ENCODE measurements around the gene PLCL2.

PLCL2 gene

GRCh38 chr3:17014709-17015108 is 130.0 kb downstream of the PLCL2 start:
- DNase-seq: no peak

DNA sequence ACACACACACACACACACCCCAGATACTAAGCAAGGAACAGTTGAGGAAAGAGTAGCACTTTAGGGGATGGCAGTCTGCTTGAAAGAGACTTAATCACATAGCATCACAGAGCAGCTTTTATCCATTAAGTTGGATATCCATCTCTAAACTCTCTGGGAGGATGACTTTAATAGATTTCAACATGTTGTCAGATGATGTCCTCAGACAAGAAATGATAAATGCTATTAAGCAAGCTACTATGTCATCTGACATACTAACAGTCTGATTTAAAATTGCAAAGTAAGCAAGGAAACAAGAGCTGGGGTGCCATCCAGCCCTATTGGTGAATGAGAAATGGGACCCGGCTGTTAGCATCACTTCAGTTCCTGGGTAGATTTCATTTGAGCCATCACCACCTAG is 136.9 kb downstream of the PLCL2 start:
- DNase-seq: no peak

GRCh38 chr3:17023006-17023664 is 138.4 kb downstream of the PLCL2 start:
- DNase-seq: peak; percentile 28

GRCh38 chr3:17025594-17026139 is 140.9 kb downstream of the PLCL2 start:
- DNase-seq: peak; percentile 38

GRCh38 chr3:17027318-17027717 is 142.6 kb downstream of the PLCL2 start:
- no peak for DNase-seq

DNA sequence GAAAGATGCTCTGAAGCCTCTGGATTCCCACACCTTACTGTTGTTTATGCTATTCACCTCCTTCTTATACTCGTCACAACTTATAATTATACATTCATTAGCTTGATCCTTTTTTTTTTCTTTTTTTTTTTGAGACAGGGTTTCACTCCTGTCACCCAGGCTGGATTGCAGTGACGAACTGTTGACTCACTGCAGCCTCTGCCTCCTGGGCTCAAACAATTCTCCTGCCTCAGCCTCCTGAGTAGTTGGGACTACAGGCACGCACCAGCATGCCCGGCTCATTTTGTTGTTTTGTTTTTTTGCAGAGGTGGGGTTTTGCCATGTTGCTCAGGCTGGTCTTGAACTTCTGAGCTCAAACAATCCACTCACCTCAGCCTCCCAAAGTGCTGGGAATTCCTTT is 143.6 kb downstream of the PLCL2 start:
- no peak for DNase-seq

- DNase-seq: no peak
Observed at GRCh38 chr3:17030438-17030837, 145.7 kb downstream of the PLCL2 start.

- no peak for DNase-seq
Observed at GRCh38 chr3:17030956-17031652, 146.3 kb downstream of the PLCL2 start.

- DNase-seq: no peak
Observed at GRCh38 chr3:17032407-17033034, 147.8 kb downstream of the PLCL2 start.

DNA sequence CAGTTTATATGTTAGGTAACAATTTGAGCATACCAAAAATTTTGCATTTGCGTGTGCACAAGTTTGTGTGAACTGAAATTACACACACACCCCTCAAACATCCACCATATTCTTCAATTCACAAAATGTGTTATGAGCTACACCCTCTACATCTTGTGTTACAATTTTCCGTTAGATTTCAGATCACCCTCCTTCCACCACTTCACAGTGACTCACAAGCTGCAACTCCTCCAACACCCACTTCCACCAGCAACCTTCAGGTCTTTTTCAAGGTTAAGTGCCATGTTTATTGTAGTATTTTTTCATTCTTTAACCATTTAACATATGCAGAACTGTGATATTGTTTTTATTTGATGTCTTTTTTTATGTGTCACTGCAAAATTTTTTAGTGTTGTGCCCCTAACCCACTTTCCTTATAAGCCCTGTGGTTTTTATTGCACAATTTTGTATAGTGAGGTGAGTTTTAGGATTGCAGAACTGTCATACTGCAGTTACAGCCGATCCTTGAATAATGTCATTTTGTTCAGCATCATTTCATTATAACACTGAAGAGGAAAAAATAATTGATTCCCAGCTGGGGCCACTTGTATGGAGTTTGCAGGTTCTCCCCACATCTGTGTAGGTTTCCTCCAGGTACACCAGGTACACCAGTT is 148.9 kb downstream of the PLCL2 start:
- DNase-seq: no peak

GRCh38 chr3:17035033-17035432 is 150.3 kb downstream of the PLCL2 start:
- no peak for DNase-seq

- no peak for DNase-seq
Observed at GRCh38 chr3:17035966-17036365, 151.2 kb downstream of the PLCL2 start.

DNA sequence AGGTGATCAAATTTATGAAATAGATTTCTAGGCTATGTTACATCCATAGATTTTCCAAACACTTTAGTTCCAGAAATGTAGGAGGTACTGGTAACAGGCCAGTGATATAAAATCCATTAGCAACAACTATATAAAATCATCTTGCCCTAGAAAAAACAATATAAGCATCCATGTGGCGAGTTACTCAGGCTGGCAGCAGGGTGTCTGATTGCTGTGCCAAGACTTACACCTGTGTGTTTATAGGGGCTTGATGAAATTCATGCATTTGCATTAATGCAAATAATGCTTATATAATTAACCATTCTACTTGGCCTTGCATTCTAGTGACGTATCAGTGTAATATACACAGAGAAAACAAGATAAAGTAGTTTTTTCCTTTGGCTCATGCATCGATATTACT is 153.4 kb downstream of the PLCL2 start:
- no peak for DNase-seq

DNA sequence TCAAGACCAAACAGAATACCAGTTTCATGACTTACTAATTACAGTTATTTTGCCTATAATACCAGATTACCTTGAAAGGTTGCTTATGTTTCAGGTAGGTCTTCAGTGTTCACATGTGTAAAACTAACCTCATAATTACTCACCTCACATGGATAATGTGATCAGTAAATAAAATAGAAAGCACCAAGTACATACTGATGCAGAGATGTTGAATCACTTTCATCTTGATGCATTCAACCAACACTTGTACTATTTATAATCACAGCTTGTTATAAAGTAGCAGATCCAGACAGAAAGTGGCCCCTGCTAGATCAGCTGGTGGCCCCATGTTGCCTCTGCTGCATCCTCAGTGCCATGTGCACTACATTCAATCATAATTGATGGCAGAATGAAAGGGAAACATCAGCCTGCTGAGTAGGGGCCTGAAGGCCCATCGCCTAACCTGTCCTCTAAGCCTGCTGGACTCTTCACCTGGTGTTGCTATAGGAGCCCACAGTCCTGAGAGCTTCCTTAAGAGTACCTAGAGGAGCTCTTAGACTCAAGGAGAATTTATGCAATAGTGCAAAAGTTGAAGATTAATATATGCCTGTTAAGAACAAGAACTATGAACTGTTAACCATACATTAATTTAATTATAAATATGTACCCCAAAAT is 154.3 kb downstream of the PLCL2 start:
- no peak for DNase-seq

GRCh38 chr3:17039594-17039993 is 154.8 kb downstream of the PLCL2 start:
- DNase-seq: no peak

DNA sequence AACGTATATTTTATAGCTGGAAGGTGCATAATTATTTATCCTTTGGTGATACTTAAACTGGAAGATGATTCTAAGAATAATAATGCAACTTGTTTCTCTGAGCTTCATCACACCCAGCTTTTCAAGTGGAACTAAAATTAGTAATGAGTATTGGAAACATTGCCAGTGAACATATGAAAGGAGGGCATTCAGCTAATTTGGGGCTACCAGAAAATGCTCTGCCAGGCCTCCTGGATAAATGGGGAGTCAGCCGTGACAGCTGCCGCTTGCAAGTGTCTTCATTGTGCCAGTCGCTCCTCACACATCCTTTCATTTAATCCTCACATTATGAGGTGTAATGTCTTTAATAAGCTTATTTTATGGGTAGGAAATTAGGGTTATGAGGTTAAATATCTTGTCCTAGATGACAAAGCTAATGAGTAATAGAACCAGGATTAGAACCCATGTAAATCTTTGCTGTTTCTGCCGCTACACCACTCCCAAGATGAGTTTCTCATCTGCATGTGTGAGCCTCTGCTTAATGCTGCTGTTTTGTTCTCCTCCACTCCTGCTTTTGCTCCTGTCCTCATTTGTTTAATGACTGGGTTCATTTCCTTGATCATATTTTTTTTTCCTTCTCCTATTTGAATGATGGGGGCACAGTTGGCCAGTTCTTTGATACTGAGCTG is 155.7 kb downstream of the PLCL2 start:
- no peak for DNase-seq

DNA sequence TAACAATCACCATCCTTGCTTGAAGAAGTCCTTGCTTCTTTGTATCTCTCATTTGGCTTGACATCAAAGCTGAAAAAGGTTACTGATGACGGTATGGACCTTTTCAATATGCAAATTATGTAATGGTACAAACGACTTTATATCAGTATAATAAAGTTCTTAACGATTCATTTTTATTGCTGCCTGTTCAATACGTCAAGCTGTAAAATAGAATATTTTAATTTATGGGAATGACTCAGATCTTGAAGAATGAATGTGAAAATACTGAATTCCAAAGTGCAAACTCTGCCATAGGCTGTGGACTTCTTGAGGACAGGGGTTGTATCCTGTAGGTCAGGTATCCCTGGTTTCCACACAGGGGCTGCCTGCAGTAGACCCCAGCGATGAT is 156.2 kb downstream of the PLCL2 start:
- no peak for DNase-seq

GRCh38 chr3:17044855-17045254 is 160.1 kb downstream of the PLCL2 start:
- DNase-seq: no peak

GRCh38 chr3:17045705-17046104 is 160.9 kb downstream of the PLCL2 start:
- no peak for DNase-seq

GRCh38 chr3:17046623-17047022 is 161.9 kb downstream of the PLCL2 start:
- DNase-seq: no peak

DNA sequence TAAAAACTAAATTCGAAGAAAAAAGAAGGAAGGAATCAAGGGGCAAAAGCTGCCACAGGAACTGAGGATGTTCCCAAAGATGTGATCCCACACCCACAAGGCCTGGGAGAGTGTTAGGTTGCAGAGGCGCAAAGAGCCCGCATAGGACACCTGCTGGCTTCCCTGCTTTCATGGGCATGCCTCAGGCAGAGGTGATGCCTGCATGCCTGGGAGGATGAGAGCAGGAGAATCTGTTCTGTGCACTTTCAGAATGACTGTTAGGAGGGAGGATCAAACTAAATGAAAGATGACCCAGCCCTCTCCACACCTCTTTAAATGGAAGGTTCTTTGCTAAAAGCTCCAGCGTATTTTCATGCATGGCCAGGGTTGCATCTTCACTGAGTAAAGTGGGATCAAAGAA is 162.4 kb downstream of the PLCL2 start:
- DNase-seq: no peak

DNA sequence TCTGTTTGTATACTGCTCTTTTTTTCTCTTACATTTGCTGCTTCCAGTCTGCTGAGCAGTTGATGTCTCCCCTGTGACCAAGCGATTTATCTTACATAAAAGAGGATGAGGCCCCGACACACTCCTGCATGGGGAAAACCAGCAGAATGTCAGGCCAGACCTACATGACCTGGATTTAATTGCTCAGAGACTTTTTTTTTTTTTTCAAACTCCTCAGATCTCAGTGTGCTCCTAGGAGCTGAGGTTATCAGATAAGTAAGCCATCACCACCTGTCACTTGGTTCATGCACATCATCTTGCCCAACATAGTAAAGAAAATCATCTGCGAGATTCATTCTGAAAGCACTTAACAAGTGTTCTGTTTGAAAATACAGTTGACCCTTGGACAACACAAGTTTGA is 163.1 kb downstream of the PLCL2 start:
- DNase-seq: no peak
